NCI-H146 treated with DMSO at 0.1 percent for 48 hours (cell line): ENCODE data around the gene STK38L.

ENCODE experiments used
- DNase-seq: peaks from one replicate; lab custom pipeline; 2025; ENCODE audit not compliant: unreplicated experiment; lab: John Stamatoyannopoulos, UW

Gene STK38L

GRCh38 chr12:27344760-27345159, 100.7 kb downstream of the STK38L start:
- no peak for DNase-seq

GRCh38 chr12:27345376-27345775, 101.3 kb downstream of the STK38L start:
- DNase-seq: no peak

- DNase-seq: peak; percentile 76
These were observed 103.7 kb downstream of the STK38L start for GRCh38 chr12:27347779-27348178.

GRCh38 chr12:27351476-27351875, 107.4 kb downstream of the STK38L start:
- no peak for DNase-seq

GRCh38 chr12:27355486-27355885, 111.4 kb downstream of the STK38L start:
- DNase-seq: no peak

GRCh38 chr12:27355979-27356378, 111.9 kb downstream of the STK38L start:
- DNase-seq: no peak

- DNase-seq: peak; percentile 21
These were observed 115.7 kb downstream of the STK38L start for GRCh38 chr12:27359578-27360340.

GRCh38 chr12:27361372-27361771, 117.3 kb downstream of the STK38L start:
- no peak for DNase-seq

GRCh38 chr12:27366621-27367020, 122.5 kb downstream of the STK38L start:
- DNase-seq: no peak

GRCh38 chr12:27367078-27367477, 123.0 kb downstream of the STK38L start:
- no peak for DNase-seq
